PC-3 (cell line): Measurements from ENCODE around the gene C10orf71. TPM values are rescaled to one million over a fixed set of nuclear protein-coding genes. Genes with fewer than 3 reads are reported as not detected.

Source experiments
- ATAC-seq: fragments of 200-7000 bp; cut with Tn5 transposase; 2 replicates; pipeline ENCODE4 v1.9.1; 2020; ENCODE audit warnings: mild to moderate bottlenecking, moderate library complexity
- BruUV-seq: library from RNA; stranded (reverse); fragments of 400-500 nt; replicated peaks from 2 replicates; lab custom pipeline; 2021; lab: Mats Ljungman, UMichigan
- CTCF ChIA-PET: fragments of 300-600 bp; sonication (Branson Sonifier 250); formaldehyde crosslinking; loops from one replicate; lab custom pipeline; 2022; ENCODE audit warnings: antibody characterized with exemption; lab: Charles Lee
- POLR2A ChIA-PET: fragments of 300-600 bp; sonication (Branson Sonifier 250); formaldehyde crosslinking; loops from one replicate; lab custom pipeline; 2022; ENCODE audit warnings: antibody characterized with exemption; ENCODE audit not compliant: unreplicated experiment; lab: Charles Lee
- DNase-seq: peaks from one replicate; pipeline ENCODE4 v3.0.0-alpha.2; 2015
- H2AFZ ChIP-seq: fragments of 300-600 bp; sonication (generic); 2 replicates; pipeline ENCODE4 v1.6.0; 2016; ENCODE audit warnings: antibody characterized with exemption, low read length
- H3F3A ChIP-seq: fragments of 300-600 bp; sonication (generic); one replicate; pipeline ENCODE4 v1.6.0; 2017; ENCODE audit warnings: antibody characterized with exemption, low read length, control low read depth, mild to moderate bottlenecking; ENCODE audit not compliant: unreplicated experiment
- H3K27ac ChIP-seq: fragments of 300-600 bp; sonication (generic); 2 replicates; pipeline ENCODE4 v1.5.1; 2016; ENCODE audit warnings: mild to moderate bottlenecking, low read length
- H3K27me3 ChIP-seq: fragments of 300-600 bp; sonication (generic); 2 replicates; pipeline ENCODE4 v1.6.1; 2016; ENCODE audit warnings: low read length, mixed read lengths
- H3K36me3 ChIP-seq: fragments of 300-600 bp; sonication (generic); 2 replicates; pipeline ENCODE4 v1.6.1; 2016; ENCODE audit warnings: low read depth, mixed run types, low read length, mixed read lengths
- H3K4me1 ChIP-seq: fragments of 300-600 bp; sonication (generic); 2 replicates; pipeline ENCODE4 v1.5.1; 2016; ENCODE audit warnings: low read length; ENCODE audit not compliant: insufficient read depth
- H3K4me2 ChIP-seq: fragments of 300-600 bp; sonication (generic); 2 replicates; pipeline ENCODE4 v1.6.0; 2016; ENCODE audit warnings: low read length
- H3K4me3 ChIP-seq: fragments of 300-600 bp; sonication (generic); 2 replicates; pipeline ENCODE4 v1.5.1; 2016; ENCODE audit warnings: mild to moderate bottlenecking, low read length, mixed read lengths
- H3K79me2 ChIP-seq: fragments of 300-600 bp; sonication (generic); 2 replicates; pipeline ENCODE4 v1.6.1; 2017; ENCODE audit warnings: low read length, mixed read lengths
- H3K9ac ChIP-seq: fragments of 300-600 bp; sonication (generic); 2 replicates; pipeline ENCODE4 v1.6.0; 2016; ENCODE audit warnings: mild to moderate bottlenecking, low read length
- H3K9me2 ChIP-seq: fragments of 300-600 bp; sonication (generic); replicated peaks from 2 replicates; pipeline ENCODE4 v1.6.1; 2016; ENCODE audit warnings: mixed run types, low read length, mixed read lengths
- H3K9me3 ChIP-seq: fragments of 300-600 bp; sonication (generic); 2 replicates; pipeline ENCODE4 v1.6.1; 2016; ENCODE audit warnings: low read length, mixed read lengths
- H4K20me1 ChIP-seq: fragments of 300-600 bp; sonication (generic); 2 replicates; pipeline ENCODE4 v1.6.1; 2016; ENCODE audit warnings: low read length, mixed read lengths
- EZH2 ChIP-seq: fragments of 300-600 bp; sonication (generic); IDR thresholded peaks from one replicate; pipeline ENCODE4 v1.6.1; 2017; ENCODE audit warnings: antibody characterized with exemption, mild to moderate bottlenecking, low read length; ENCODE audit not compliant: unreplicated experiment
- EZH2phosphoT487 ChIP-seq: fragments of 300-600 bp; sonication (generic); IDR thresholded peaks from 2 replicates; pipeline ENCODE4 v1.6.1; 2018; ENCODE audit warnings: mild to moderate bottlenecking, antibody characterized with exemption, low read length, borderline replicate concordance
- intact Hi-C: fragments of 100-400 bp; cut with micrococcal nuclease; formaldehyde crosslinking; loops from 2 replicates; pipeline ENCODE4 v1.9.0; 2023
- total RNA-seq: library from RNA; depleted of rRNA; stranded (reverse); fragments of >200 nt; gene quantifications from 2 replicates; pipeline ENCODE4 v1.2.3, GENCODE V29; 2014
- TF ChIP-seq, protein P1 (sequence below): fragments of 300-600 bp; sonication (generic); conservative IDR thresholded peaks from 2 replicates; pipeline ENCODE4 v1.5.1; 2017; ENCODE audit warnings: antibody characterized with exemption, low read depth, mild to moderate bottlenecking, low read length

C10orf71 gene
- total RNA-seq, 1 experiment from 2014 or later, result not detected

DNA sequence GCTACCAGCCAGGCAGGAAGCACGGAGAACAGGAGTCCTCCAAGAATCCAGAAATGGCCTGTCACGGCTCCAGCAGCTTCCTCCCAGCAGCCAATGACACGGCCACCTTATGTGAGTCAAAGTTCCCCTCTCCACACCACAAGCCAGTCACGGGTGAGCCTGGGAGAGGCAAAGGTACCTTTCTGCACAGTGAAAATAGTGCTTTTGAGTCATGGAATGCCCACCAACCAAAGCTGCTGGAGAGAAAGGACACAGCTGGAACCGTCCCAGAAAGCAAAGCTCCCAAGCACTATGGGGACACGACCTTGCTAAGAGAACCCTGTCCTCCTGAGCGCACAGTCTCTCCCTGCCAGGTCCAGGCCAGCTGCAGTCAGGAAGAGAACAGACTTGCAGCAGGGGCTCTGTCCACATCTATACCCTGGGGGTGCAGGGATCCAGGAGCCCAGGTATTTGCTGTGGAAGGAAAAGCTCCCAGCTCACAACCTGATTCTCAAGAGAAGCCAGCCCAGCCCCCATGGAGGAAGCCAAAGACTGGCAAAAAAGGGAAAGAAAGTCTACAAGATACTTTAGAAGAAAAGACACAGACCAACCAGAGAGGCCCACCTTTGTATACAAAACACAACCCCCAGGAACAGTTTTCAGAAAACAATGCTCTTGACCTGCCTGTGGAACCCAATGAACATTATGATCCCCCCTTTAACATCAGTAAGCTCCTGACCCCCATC, 24.4 kb downstream of the C10orf71 start:
- no peaks in the 10 kb centered on the region for H3K4me1 ChIP-seq
- no peaks in the 10 kb centered on the region for H3K36me3 ChIP-seq
- H3K4me2 ChIP-seq, result no peak overlapping the region
- H3K27me3 ChIP-seq, result peaks cover 81% of the 10 kb centered on the region
- H3F3A ChIP-seq, result no peaks in the 10 kb centered on the region
- H3K9me3 ChIP-seq, result no peaks in the 10 kb centered on the region
- no peak overlapping the region for H3K9ac ChIP-seq
- no peaks in the 10 kb centered on the region for H3K79me2 ChIP-seq
- intact Hi-C loops, result loop anchor here (10.0 kb wide), 1 partner anchor 959 kb away; no protein-coding TSS in a partner anchor
- ChIA-PET POLR2A (no interaction called here), CTCF (interaction anchor here (0.6 to 0.7 kb wide), 2 partner anchors 84 to 242 kb away, joined by 3 read pairs; no protein-coding TSS in a partner anchor)
- TF ChIP-seq, protein P1, sequence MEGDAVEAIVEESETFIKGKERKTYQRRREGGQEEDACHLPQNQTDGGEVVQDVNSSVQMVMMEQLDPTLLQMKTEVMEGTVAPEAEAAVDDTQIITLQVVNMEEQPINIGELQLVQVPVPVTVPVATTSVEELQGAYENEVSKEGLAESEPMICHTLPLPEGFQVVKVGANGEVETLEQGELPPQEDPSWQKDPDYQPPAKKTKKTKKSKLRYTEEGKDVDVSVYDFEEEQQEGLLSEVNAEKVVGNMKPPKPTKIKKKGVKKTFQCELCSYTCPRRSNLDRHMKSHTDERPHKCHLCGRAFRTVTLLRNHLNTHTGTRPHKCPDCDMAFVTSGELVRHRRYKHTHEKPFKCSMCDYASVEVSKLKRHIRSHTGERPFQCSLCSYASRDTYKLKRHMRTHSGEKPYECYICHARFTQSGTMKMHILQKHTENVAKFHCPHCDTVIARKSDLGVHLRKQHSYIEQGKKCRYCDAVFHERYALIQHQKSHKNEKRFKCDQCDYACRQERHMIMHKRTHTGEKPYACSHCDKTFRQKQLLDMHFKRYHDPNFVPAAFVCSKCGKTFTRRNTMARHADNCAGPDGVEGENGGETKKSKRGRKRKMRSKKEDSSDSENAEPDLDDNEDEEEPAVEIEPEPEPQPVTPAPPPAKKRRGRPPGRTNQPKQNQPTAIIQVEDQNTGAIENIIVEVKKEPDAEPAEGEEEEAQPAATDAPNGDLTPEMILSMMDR, result no peak
- TF ChIP-seq EZH2phosphoT487 (no peak), EZH2 (no peak)
- no TSS peak for BruUV-seq
- no peak overlapping the region for H3K4me3 ChIP-seq
- no peak overlapping the region for H3K27ac ChIP-seq
- H3K9me2 ChIP-seq, result no peaks in the 10 kb centered on the region
- ATAC-seq (no peak), DNase-seq (no peak)
- H2AFZ ChIP-seq, result no peak overlapping the region
- no peaks in the 10 kb centered on the region for H4K20me1 ChIP-seq

DNA sequence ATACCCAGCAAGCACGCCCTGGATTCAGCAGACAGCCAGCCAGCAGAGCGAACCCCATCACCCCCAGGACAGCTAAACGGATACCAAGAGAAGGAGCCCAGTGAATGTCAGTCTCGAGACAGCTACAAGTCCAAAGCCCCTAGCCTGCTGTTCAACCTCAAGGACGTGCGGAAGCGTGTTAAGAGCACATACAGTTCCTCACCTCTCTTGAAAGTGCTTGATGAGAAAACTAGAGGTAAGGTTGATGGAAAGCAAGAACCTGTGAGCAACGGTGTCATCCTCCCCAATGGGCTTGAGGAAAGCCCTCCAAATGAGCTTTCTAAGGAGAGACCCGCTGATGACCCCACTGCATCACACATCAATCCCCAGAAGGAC, 24.9 kb downstream of the C10orf71 start:
- BruUV-seq, result no TSS peak
- intact Hi-C loops, result loop anchor here (10.0 kb wide), 1 partner anchor 959 kb away; no protein-coding TSS in a partner anchor

More for the DNA sequence above, 24.9 kb downstream of the C10orf71 start:
- no peaks in the 10 kb centered on the region for H3F3A ChIP-seq
- peaks cover 86% of the 10 kb centered on the region for H3K27me3 ChIP-seq
- no peak for DNase-seq
- CTCF ChIA-PET, result interaction anchor here (0.7 kb wide), 1 partner anchor 84 kb away, joined by 3 read pairs; no protein-coding TSS in a partner anchor
- no peaks in the 10 kb centered on the region for H3K36me3 ChIP-seq
- no peaks in the 10 kb centered on the region for H3K9me3 ChIP-seq
- POLR2A ChIA-PET, result no interaction called here
- ATAC-seq, result no peak
- H3K9ac ChIP-seq, result no peak overlapping the region
- no peak overlapping the region for H3K4me3 ChIP-seq
- H3K4me1 ChIP-seq, result no peaks in the 10 kb centered on the region
- H3K27ac ChIP-seq, result no peak overlapping the region
- no peak overlapping the region for H2AFZ ChIP-seq
- no peaks in the 10 kb centered on the region for H3K9me2 ChIP-seq
- no peaks in the 10 kb centered on the region for H3K79me2 ChIP-seq
- no peak overlapping the region for H3K4me2 ChIP-seq
- H4K20me1 ChIP-seq, result no peaks in the 10 kb centered on the region
- TF ChIP-seq, protein P1, result no peak
- TF ChIP-seq EZH2phosphoT487 (no peak), EZH2 (no peak)
